HEK293 (cell line): Measurements from ENCODE around the gene ZGPAT.

Experiments
- ZBTB48 ChIP-seq: fragments of 450-650 bp; formaldehyde crosslinking; IDR thresholded peaks from 2 replicates; pipeline ENCODE4 v1.5.1; 2016; ENCODE audit warnings: missing biosample characterization, missing genetic modification characterization
- ZNF146 ChIP-seq: fragments of 450-650 bp; formaldehyde crosslinking; IDR thresholded peaks from 2 replicates; pipeline ENCODE4 v1.5.1; 2016; ENCODE audit warnings: missing biosample characterization, missing genetic modification characterization
- ZNF48 ChIP-seq: fragments of 450-650 bp; formaldehyde crosslinking; IDR thresholded peaks from 2 replicates; pipeline ENCODE4 v1.5.1; 2016; ENCODE audit warnings: missing biosample characterization, missing genetic modification characterization

GRCh38 chr20:63690003-63690897 lies 17.6 kb upstream of the ZGPAT start:
- TF ChIP-seq ZNF146 (tag by site-specific recombination) (no peak), ZNF48 (tag by site-specific recombination) (no peak), ZBTB48 (tag by site-specific recombination) (no peak)
